ENCODE measurements around the gene MAST3.

DNA sequence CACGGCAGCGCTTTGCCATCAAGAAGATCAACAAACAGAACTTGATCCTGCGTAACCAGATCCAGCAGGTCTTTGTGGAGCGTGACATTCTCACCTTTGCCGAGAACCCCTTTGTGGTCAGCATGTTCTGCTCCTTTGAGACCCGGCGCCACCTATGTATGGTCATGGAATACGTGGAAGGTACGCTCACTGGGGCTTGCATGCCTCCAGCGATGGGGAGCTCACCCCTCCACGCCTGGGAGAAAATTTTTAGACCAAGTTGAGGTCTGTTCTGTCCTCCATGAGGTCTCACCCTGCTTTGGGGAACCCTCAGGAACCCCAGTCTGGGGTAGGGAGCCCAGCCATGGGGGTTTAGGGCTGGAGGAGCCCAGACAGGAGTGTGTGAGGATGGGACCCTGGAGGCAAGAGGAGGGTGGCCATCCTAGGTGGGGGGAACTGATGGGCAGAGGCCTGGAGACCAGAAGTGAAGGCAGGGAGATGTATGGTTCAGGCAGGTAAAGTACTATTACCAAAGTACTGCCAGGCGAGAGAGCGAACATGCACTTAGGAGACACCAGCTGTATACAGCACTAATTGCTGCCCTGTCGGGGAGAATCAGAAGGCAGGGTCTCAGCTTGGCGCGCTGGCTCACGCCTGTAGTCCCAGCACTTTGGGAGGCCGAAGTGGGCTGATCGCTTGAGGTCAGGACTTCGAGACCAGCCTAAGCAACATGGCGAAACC lies 33.1 kb downstream of the MAST3 start:
- TF ChIP-seq, protein P1, sequence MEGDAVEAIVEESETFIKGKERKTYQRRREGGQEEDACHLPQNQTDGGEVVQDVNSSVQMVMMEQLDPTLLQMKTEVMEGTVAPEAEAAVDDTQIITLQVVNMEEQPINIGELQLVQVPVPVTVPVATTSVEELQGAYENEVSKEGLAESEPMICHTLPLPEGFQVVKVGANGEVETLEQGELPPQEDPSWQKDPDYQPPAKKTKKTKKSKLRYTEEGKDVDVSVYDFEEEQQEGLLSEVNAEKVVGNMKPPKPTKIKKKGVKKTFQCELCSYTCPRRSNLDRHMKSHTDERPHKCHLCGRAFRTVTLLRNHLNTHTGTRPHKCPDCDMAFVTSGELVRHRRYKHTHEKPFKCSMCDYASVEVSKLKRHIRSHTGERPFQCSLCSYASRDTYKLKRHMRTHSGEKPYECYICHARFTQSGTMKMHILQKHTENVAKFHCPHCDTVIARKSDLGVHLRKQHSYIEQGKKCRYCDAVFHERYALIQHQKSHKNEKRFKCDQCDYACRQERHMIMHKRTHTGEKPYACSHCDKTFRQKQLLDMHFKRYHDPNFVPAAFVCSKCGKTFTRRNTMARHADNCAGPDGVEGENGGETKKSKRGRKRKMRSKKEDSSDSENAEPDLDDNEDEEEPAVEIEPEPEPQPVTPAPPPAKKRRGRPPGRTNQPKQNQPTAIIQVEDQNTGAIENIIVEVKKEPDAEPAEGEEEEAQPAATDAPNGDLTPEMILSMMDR (IDR thresholded peaks at IDR 0.05; ENCODE audit: low read depth, low read length) = no peak
- no peak for TF ChIP-seq POLR2A (IDR thresholded peaks at IDR 0.05; ENCODE audit: extremely low read depth, insufficient read length)
- TF ChIP-seq, protein P2, sequence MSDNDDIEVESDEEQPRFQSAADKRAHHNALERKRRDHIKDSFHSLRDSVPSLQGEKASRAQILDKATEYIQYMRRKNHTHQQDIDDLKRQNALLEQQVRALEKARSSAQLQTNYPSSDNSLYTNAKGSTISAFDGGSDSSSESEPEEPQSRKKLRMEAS (IDR thresholded peaks at IDR 0.05; ENCODE audit: low read depth, low read length) = no peak
- no peak for TF ChIP-seq MYC (IDR thresholded peaks at IDR 0.05; ENCODE audit: low read depth, low read length)

Data from NB4 (cell line).